Osteoblast (primary cell): Measurements from ENCODE around the gene PRSS12. TPM values are rescaled to one million over a fixed set of nuclear protein-coding genes. Genes with fewer than 3 reads are reported as not detected.

Experiments
- DNase-seq: peaks from one replicate; pipeline ENCODE4 v3.0.0; 2011; ENCODE audit warnings: low spot score, mixed read lengths; ENCODE audit not compliant: insufficient read length; ENCODE audit errors: missing footprints
- H2AFZ ChIP-seq: 2 replicates; pipeline ENCODE4 v1.6.0; 2011; ENCODE audit warnings: mild to moderate bottlenecking, low read length
- H3K27ac ChIP-seq: 2 replicates; pipeline ENCODE4 v1.5.1; 2011; ENCODE audit warnings: mild to moderate bottlenecking, low read depth, low read length, moderate library complexity
- H3K27me3 ChIP-seq: 2 replicates; pipeline ENCODE4 v1.6.0; 2012; ENCODE audit warnings: mild to moderate bottlenecking, control low read depth, inconsistent platforms, low read length, moderate library complexity; ENCODE audit not compliant: insufficient read depth
- H3K36me3 ChIP-seq: 2 replicates; pipeline ENCODE4 v1.5.1; 2011; ENCODE audit warnings: mild to moderate bottlenecking, low read length, control low read depth, moderate library complexity; ENCODE audit not compliant: insufficient read depth
- H3K4me1 ChIP-seq: 2 replicates; pipeline ENCODE4 v1.5.1; 2011; ENCODE audit warnings: mild to moderate bottlenecking, low read length, control low read depth, moderate library complexity; ENCODE audit not compliant: insufficient read depth
- H3K4me2 ChIP-seq: 2 replicates; pipeline ENCODE4 v1.6.0; 2011; ENCODE audit warnings: mild to moderate bottlenecking, low read length; ENCODE audit not compliant: insufficient read depth
- H3K4me3 ChIP-seq: fragments of 200-600 bp; sonication (generic); 3 replicates; pipeline ENCODE4 v1.5.1; 2012; ENCODE audit warnings: mild to moderate bottlenecking, low read length, inconsistent platforms; ENCODE audit not compliant: insufficient read depth
- H3K79me2 ChIP-seq: 2 replicates; pipeline ENCODE4 v1.6.0; 2012; ENCODE audit warnings: mild to moderate bottlenecking, low read length, control low read depth, inconsistent platforms; ENCODE audit not compliant: insufficient read depth
- H3K9me3 ChIP-seq: 2 replicates; pipeline ENCODE4 v1.5.1; 2011; ENCODE audit warnings: low read depth, low read length, control low read depth
- H4K20me1 ChIP-seq: 2 replicates; pipeline ENCODE4 v1.6.0; 2012; ENCODE audit warnings: mild to moderate bottlenecking, low read length, control low read depth; ENCODE audit not compliant: insufficient read depth
- CTCF ChIP-seq: IDR thresholded peaks from 2 replicates; pipeline ENCODE4 v1.5.1; 2011; ENCODE audit warnings: mild to moderate bottlenecking, low read depth, low read length, moderate library complexity; ENCODE audit errors: extremely low read depth
- total RNA-seq: library from RNA; depleted of rRNA; stranded (reverse); fragments of >200 nt; gene quantifications from 2 replicates; pipeline ENCODE4 v1.2.3, GENCODE V29; 2012

Gene PRSS12
- total RNA-seq, 1 donor, result 9.4 TPM

DNA sequence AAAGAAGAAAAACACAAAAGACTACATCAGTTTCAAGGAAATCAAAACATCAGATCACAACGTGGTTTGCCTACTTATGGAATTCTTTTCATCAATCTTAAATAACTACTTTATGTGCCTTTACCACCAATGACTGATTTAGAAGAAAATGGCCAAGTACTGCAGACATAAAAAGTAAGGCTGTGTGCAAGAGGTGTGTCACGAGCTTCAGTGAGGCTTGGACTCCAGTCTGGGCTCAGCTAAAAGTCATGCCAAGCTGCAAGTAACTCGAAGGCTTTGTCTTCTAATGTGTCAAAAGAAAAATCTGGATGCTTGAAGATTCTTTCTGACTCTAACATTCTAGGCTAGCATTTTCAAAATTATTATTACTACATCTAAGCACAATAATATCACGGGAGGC, 17.0 kb downstream of the PRSS12 start:
- Histone ChIP-seq H2AFZ (no peak overlapping the region), H3K27me3 (no peaks in the 10 kb centered on the region), H4K20me1 (no peaks in the 10 kb centered on the region), H3K27ac (no peak overlapping the region), H3K79me2 (peaks cover 3% of the 10 kb centered on the region), H3K4me3 (no peak overlapping the region), H3K36me3 (peaks cover under 1% of the 10 kb centered on the region), H3K9me3 (no peaks in the 10 kb centered on the region), H3K4me1 (peaks cover 30% of the 10 kb centered on the region), H3K4me2 (no peak overlapping the region)
- DNase-seq, result no peak
- no peak for TF ChIP-seq CTCF

- no peaks in the 10 kb centered on the region for H3K9me3 ChIP-seq
- DNase-seq, result no peak
- no peaks in the 10 kb centered on the region for H3K79me2 ChIP-seq
- H3K4me1 ChIP-seq, result peaks cover 25% of the 10 kb centered on the region
- no peak overlapping the region for H3K27ac ChIP-seq
- no peak for TF ChIP-seq CTCF
- peaks cover 3% of the 10 kb centered on the region for H3K36me3 ChIP-seq
- H4K20me1 ChIP-seq, result no peaks in the 10 kb centered on the region
- no peaks in the 10 kb centered on the region for H3K27me3 ChIP-seq
- H2AFZ ChIP-seq, result no peak overlapping the region
- H3K4me3 ChIP-seq, result no peak overlapping the region
- H3K4me2 ChIP-seq, result no peak overlapping the region
These were observed 17.5 kb downstream of the PRSS12 start for GRCh38 chr4:118335324-118335723.

- no peak overlapping the region for H3K4me3 ChIP-seq
- no peak overlapping the region for H3K4me2 ChIP-seq
- H3K36me3 ChIP-seq, result peaks cover 7% of the 10 kb centered on the region
- TF ChIP-seq CTCF, result no peak
- H3K79me2 ChIP-seq, result no peaks in the 10 kb centered on the region
- no peak overlapping the region for H3K27ac ChIP-seq
- no peaks in the 10 kb centered on the region for H4K20me1 ChIP-seq
- no peak overlapping the region for H2AFZ ChIP-seq
- DNase-seq, result no peak
- H3K4me1 ChIP-seq, result peaks cover 16% of the 10 kb centered on the region
- H3K9me3 ChIP-seq, result no peaks in the 10 kb centered on the region
- no peaks in the 10 kb centered on the region for H3K27me3 ChIP-seq
These were observed 21.5 kb downstream of the PRSS12 start for GRCh38 chr4:118331352-118331751.

DNA sequence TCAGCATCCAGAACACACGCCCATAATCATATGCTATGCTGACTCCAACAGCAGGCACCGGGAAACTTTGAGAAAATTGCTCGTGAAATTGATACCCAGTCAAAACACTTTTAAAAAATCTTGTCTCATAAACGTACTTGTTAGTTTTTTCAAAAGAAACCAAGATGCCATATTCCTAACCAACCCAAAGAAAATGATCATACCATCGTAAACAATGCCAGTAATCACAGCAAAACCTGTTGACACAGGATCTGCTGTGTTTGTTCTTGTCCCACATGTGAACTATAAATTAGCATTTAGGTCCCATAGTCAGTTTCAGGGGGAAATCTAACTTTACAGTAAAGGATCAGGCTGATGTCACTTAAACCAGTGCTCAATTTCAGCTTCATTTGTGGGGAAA, 23.0 kb downstream of the PRSS12 start:
- TF ChIP-seq CTCF, result no peak
- H3K27me3 ChIP-seq, result no peaks in the 10 kb centered on the region

More for the DNA sequence above, 23.0 kb downstream of the PRSS12 start:
- no peak overlapping the region for H2AFZ ChIP-seq
- H3K9me3 ChIP-seq, result no peaks in the 10 kb centered on the region
- no peak overlapping the region for H3K27ac ChIP-seq
- H4K20me1 ChIP-seq, result no peaks in the 10 kb centered on the region
- no peak overlapping the region for H3K4me3 ChIP-seq
- no peaks in the 10 kb centered on the region for H3K79me2 ChIP-seq
- DNase-seq, result no peak
- H3K4me2 ChIP-seq, result no peak overlapping the region
- H3K4me1 ChIP-seq, result peaks cover 16% of the 10 kb centered on the region
- peaks cover 7% of the 10 kb centered on the region for H3K36me3 ChIP-seq
